SIG-M5 treated with dmso at 0.1 percent for 504 hours (cell line): Measurements from ENCODE around the gene TNFRSF6B.

Experiments used
- DNase-seq: peaks from one replicate; lab custom pipeline; 2025; ENCODE audit not compliant: unreplicated experiment; lab: John Stamatoyannopoulos, UW

Gene TNFRSF6B

DNA sequence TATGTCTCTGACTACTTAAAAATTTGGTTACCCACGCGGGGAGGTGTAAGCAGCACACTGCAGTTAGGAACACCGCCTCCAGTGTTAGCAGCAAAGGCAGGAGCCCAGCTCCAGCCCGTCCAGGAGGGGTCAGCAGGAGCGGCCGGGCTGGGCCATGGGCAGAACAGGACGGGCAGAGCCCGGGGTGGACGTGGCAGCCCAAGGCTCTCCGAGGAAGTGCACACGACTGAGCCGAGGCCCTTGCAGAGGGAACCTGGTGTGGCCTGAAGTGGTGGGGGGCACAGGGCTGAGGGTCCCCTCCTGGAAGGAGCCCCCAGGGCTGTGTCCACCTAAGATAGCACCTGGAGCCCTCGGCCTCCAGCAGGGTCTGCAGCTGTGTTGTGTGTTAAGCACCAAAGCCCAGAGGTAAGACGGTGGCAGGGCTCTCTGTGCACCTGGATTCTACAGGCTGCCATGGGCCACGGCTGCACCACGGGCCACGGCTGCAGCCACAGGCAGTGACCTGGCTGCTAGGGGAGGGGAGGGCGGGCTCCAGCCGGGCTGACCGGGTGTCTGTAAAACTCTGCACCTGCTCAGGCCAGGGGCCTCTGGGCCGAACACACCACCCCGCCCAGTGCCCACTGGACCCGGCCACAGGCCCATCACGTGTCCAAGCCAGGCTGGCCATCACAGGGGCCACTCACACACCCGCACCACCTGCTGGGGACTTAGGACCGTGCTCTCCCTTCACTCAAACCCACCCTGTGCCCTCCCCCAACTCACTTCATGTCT is 49.7 kb downstream of the TNFRSF6B start:
- DNase-seq: no peak

DNA sequence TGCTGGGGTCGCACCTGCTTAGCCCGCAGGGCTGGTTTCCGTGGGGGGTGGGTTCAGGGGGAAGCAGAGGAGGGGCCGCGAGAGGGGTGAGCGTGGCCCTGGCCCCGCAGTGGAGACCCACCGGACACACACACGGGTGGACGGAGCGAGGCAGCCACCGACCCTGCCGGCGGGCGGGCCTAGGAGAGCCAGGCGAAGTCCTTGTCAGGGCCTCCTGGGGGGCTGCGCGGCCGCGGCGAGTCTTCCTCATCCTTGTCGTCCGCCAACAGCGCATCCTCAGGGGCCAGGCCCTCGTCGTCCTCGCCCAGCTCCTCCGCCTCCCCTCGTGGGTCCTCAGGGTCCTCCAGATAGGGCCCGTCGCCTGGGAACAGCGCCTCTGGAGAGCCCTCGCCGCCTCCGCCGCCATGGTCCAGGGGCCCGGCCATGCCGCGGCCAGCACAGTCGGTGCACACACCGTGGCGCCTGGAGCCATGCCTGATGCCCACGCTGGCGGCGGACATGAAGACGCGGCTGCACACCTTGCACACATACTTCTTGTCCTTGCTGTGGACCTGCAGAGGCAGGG is 50.4 kb downstream of the TNFRSF6B start:
- DNase-seq: no peak

DNA sequence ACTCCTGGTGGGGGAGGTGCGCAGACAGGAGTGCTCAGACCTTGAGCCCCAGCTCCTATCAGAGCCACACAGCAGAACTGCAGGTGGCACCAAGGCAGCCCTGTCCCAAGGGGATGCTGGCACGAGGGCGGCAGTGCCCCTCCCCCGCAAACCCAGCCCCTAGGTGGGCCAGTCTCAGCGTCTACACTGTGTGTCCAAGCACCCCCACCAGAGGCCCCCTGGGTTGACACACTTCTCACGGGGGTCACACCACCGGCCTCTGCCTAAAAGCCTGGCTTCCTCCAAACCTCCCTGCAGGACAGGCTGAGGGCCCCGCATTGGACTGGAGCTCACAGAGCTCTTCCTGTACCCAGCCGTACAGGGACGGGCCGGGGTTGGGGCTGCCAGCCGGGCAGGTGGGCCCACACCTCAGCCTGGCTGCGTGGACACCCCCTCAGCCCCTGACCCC is 51.2 kb downstream of the TNFRSF6B start:
- no peak for DNase-seq
